Progenitor cell of endocrine pancreas (in vitro differentiated cells): ENCODE data around the gene WWC2. TPM values are rescaled to one million over a fixed set of nuclear protein-coding genes. Genes with fewer than 3 reads are reported as not detected.
A peak's percentile ranks its signal among the peaks of the same experiment; 100 is the strongest.
"Not testable (repeated sequence)": the region's sequence is repeated elsewhere in the genome, so short reads cannot be mapped to it uniquely, and the experiment has no call there.

ENCODE experiments used
- DNase-seq: peaks from one replicate; pipeline ENCODE4 v3.0.0; 2021; ENCODE audit warnings: low spot score; ENCODE audit not compliant: unreplicated experiment
- H3K27ac Mint-ChIP-seq: 2 replicates; pipeline ENCODE4 v1.8.0; 2021; ENCODE audit warnings: mild to moderate bottlenecking, moderate library complexity, mixed read lengths
- H3K27me3 Mint-ChIP-seq: 2 replicates; pipeline ENCODE4 v1.8.0; 2021; ENCODE audit warnings: mixed read lengths
- H3K36me3 Mint-ChIP-seq: 2 replicates; pipeline ENCODE4 v1.8.0; 2022; ENCODE audit warnings: mixed read lengths; ENCODE audit not compliant: insufficient read depth
- H3K4me1 Mint-ChIP-seq: 2 replicates; pipeline ENCODE4 v1.8.0; 2021; ENCODE audit warnings: low read depth, mixed read lengths
- H3K4me3 Mint-ChIP-seq: 2 replicates; pipeline ENCODE4 v1.8.0; 2021; ENCODE audit warnings: low read depth, mild to moderate bottlenecking, moderate library complexity, mixed read lengths
- H3K9me3 Mint-ChIP-seq: 2 replicates; pipeline ENCODE4 v1.8.0; 2021; ENCODE audit warnings: low read depth, mixed read lengths
- CTCF ChIP-seq: fragments of 200-600 bp; sonication (generic); IDR thresholded peaks from one replicate; pipeline ENCODE4 v1.5.0; 2021; ENCODE audit warnings: antibody characterized with exemption, mild to moderate bottlenecking; ENCODE audit not compliant: unreplicated experiment
- total RNA-seq: library from RNA; stranded (reverse); gene quantifications from 2 replicates; pipeline ENCODE4 v1.2.1, GENCODE V29; 2021

WWC2 gene
- total RNA-seq, 1 donor from 2014 or later = 57.0 TPM

- no peak overlapping the region for H3K27ac Mint-ChIP-seq
- no peak overlapping the region for H3K4me3 Mint-ChIP-seq
- H3K27me3 Mint-ChIP-seq = no peaks in the 10 kb centered on the region
- DNase-seq = no peak
- peaks cover 11% of the 10 kb centered on the region for H3K4me1 Mint-ChIP-seq
- no peaks in the 10 kb centered on the region for H3K9me3 Mint-ChIP-seq
- no peak for TF ChIP-seq CTCF
- H3K36me3 Mint-ChIP-seq = no peaks in the 10 kb centered on the region
These were observed 48.1 kb downstream of the WWC2 start for GRCh38 chr4:183147196-183147595.

GRCh38 chr4:183147983-183148382 is 48.9 kb downstream of the WWC2 start:
- Mint-ChIP-seq H3K9me3 (no peaks in the 10 kb centered on the region), H3K4me3 (no peak overlapping the region), H3K36me3 (no peaks in the 10 kb centered on the region), H3K27me3 (no peaks in the 10 kb centered on the region), H3K27ac (no peak overlapping the region), H3K4me1 (peaks cover 11% of the 10 kb centered on the region)
- no peak for TF ChIP-seq CTCF
- no peak for DNase-seq

- no peak overlapping the region for H3K4me3 Mint-ChIP-seq
- H3K4me1 Mint-ChIP-seq = peaks cover 11% of the 10 kb centered on the region
- H3K27ac Mint-ChIP-seq = no peak overlapping the region
- no peaks in the 10 kb centered on the region for H3K36me3 Mint-ChIP-seq
- no peaks in the 10 kb centered on the region for H3K27me3 Mint-ChIP-seq
- DNase-seq = no peak
- TF ChIP-seq CTCF = no peak
- H3K9me3 Mint-ChIP-seq = no peaks in the 10 kb centered on the region
These were observed 50.8 kb downstream of the WWC2 start for GRCh38 chr4:183149616-183150539.

GRCh38 chr4:183150664-183151063 is 51.6 kb downstream of the WWC2 start:
- H3K9me3 Mint-ChIP-seq, H3K36me3 Mint-ChIP-seq, H3K27me3 Mint-ChIP-seq, H3K27ac Mint-ChIP-seq, H3K4me3 Mint-ChIP-seq, DNase-seq: not testable (repeated sequence)
- peaks cover 16% of the 10 kb centered on the region for H3K4me1 Mint-ChIP-seq

GRCh38 chr4:183152232-183152631 is 53.2 kb downstream of the WWC2 start:
- not testable (repeated sequence) for H3K36me3 Mint-ChIP-seq, H3K27me3 Mint-ChIP-seq, H3K9me3 Mint-ChIP-seq, H3K4me3 Mint-ChIP-seq, H3K27ac Mint-ChIP-seq, DNase-seq
- H3K4me1 Mint-ChIP-seq = peaks cover 12% of the 10 kb centered on the region

- H3K4me3 Mint-ChIP-seq = no peak overlapping the region
- peaks cover 12% of the 10 kb centered on the region for H3K4me1 Mint-ChIP-seq
- peak overlapping the region; percentile 53 for H3K27ac Mint-ChIP-seq
- TF ChIP-seq CTCF = no peak
- peaks cover 5% of the 10 kb centered on the region for H3K36me3 Mint-ChIP-seq
- H3K27me3 Mint-ChIP-seq = no peaks in the 10 kb centered on the region
- no peak for DNase-seq
- no peaks in the 10 kb centered on the region for H3K9me3 Mint-ChIP-seq
These were observed 54.3 kb downstream of the WWC2 start for GRCh38 chr4:183153190-183153916.
